ENCODE measurements around the gene FGR.

GRCh38 chr1:27581823-27582243, 53.2 kb downstream of the FGR start:
- TF ChIP-seq CTCF (IDR thresholded peaks at IDR 0.05) (no peak), POLR2A (IDR thresholded peaks at IDR 0.05) (no peak)

Measured in adrenal gland (tissue), 5 donors.